ENCODE measurements around the gene REC114. TPM values are rescaled to one million over a fixed set of nuclear protein-coding genes. Genes with fewer than 3 reads are reported as not detected.

Gene REC114
- total and polyA plus RNA-seq, 2 of the 8 experiments (the other 6 are each of a cell fraction or from before 2014, with no cell fraction given): 0.12 TPM; not detected in 1

DNA sequence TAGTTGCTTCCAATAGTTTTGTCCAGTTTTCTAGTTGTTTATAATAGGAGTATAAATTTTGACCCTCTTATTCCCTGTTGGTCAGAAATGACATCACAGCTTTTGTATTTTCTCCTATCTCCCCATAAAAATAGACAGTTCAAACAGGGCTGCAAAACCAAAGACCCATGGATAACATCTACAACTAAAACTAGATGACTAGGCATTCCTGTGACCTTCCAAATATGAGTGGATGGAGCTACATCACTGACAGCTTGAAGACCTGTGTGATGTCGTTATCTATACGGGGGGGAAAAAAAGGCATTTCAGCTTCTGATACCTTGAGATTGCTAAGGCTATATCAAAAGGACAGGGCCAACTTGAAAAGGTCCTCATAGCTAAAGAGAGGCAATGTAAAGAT, 84.6 kb downstream of the REC114 start (continued):
- TF ChIP-seq ATF2 (IDR thresholded peaks at IDR 0.05; ENCODE audit: low read length): no peak
- TF ChIP-seq SIX5 (IDR thresholded peaks at IDR 0.05; ENCODE audit: low read depth, low read length): no peak
- TF ChIP-seq KDM4A (IDR thresholded peaks at IDR 0.05; ENCODE audit: low read depth, low read length, severe bottlenecking): no peak
